Mucosa of descending colon (tissue), 3 donors: ENCODE measurements around the gene EPB41L4B. TPM values are rescaled to one million over a fixed set of nuclear protein-coding genes. Genes with fewer than 3 reads are reported as not detected.

Experiments
- ATAC-seq: fragments of 200-7000 bp; cut with Tn5 transposase; one replicate; pipeline ENCODE4 v1.9.1; 2020; ENCODE audit warnings: mild to moderate bottlenecking, moderate library complexity
- DNase-seq, 3 donors: peaks; one replicate each; pipeline ENCODE4 v3.0.0-alpha.2; 2020
- H3K36me3 ChIP-seq: fragments of 200-600 bp; one replicate; pipeline ENCODE4 v1.8.0; 2021; ENCODE audit warnings: low read depth, mild to moderate bottlenecking
- H3K4me1 ChIP-seq: fragments of 200-600 bp; one replicate; pipeline ENCODE4 v1.8.0; 2021; ENCODE audit warnings: low read depth, mild to moderate bottlenecking
- H3K4me3 ChIP-seq: fragments of 200-600 bp; one replicate; pipeline ENCODE4 v1.8.0; 2021; ENCODE audit warnings: mild to moderate bottlenecking
- H3K9me3 ChIP-seq: fragments of 200-600 bp; one replicate; pipeline ENCODE4 v1.8.0; 2021; ENCODE audit warnings: mild to moderate bottlenecking
- CTCF ChIP-seq: fragments of 200-600 bp; IDR thresholded peaks from one replicate; pipeline ENCODE4 v1.8.0; 2022; ENCODE audit warnings: antibody characterized with exemption, mild to moderate bottlenecking
- intact Hi-C, 2 donors: fragments of 100-400 bp; cut with DNase I in 1 of 2; cut with micrococcal nuclease in 1 of 2; formaldehyde crosslinking; loops; one replicate each; pipeline versions ENCODE4 v1.11.0 to v1.11.1; 2022; cut with DNase I, micrococcal nuclease
- total RNA-seq, 3 donors: library from RNA; stranded (reverse); fragmentation: NEBNext Ultra II Directional in 2 of 3; extraction: Animal tissue kit (Norgen Biotek cat#: 25700) in 2 of 3; gene quantifications; one replicate each; pipeline versions ENCODE4 v1.2.1 to v1.2.4, GENCODE V29; 2021 to 2023
- donor health status: DM: no; HTN: no; CAD: no; lungs with moderate emphysema.
- donor health status: DM: no; HTN: no; CAD: no.
- donor health status: DM: no; HTN: yes; CAD: no.

The EPB41L4B gene
- total RNA-seq, 3 donors from 2014 or later = 56.3 to 163 (median 122) TPM

- H3K9me3 ChIP-seq = no peaks in the 10 kb centered on the region
- no peak overlapping the region for H3K4me3 ChIP-seq
- intact Hi-C loops = loop anchor here in 1 of 2 donors (10.0 kb wide), 1 partner anchor 145 kb away; no protein-coding TSS in a partner anchor
- no peaks in the 10 kb centered on the region for H3K36me3 ChIP-seq
- no peak for DNase-seq
- no peak for TF ChIP-seq CTCF
- peak; percentile 31 for ATAC-seq
- H3K4me1 ChIP-seq = peaks cover 10% of the 10 kb centered on the region
These were observed 8.9 kb upstream of the EPB41L4B start for GRCh38 chr9:109329638-109330258.

- no peak overlapping the region for H3K4me3 ChIP-seq
These were observed 8.2 kb upstream of the EPB41L4B start for GRCh38 chr9:109328978-109329637.

DNA sequence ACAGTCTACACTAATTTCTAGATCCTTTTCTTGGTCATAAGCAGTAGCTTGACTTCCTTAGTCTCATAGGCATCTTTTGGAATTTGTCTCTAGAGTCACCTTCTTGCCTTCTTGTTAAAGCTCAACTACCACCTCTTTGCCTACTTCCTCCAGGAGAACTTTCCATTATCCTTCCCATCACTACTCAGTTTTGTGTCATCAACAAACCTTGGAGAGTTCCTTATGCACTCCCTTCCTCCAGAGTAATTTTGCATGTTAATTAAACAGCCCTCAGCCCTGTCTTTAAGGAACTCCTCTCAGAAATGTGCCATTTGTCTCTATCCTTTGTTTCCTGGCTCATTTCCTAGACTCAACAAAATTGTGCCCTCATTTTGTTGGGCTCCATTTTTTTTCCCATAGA, 4.2 kb upstream of the EPB41L4B start:
- Histone ChIP-seq H3K9me3 (no peaks in the 10 kb centered on the region), H3K4me3 (no peak overlapping the region), H3K4me1 (peaks cover 9% of the 10 kb centered on the region), H3K36me3 (no peaks in the 10 kb centered on the region)
- intact Hi-C loops = no loop called here
- no peak for TF ChIP-seq CTCF
- ATAC-seq (no peak), DNase-seq (no peak)

More at GRCh38 chr9:109328978-109329637, 8.2 kb upstream of the EPB41L4B start:
- ATAC-seq (peak; percentile 92), DNase-seq (peak; percentile 73 to 84 (median 80))
- intact Hi-C loops = no loop called here
- no peaks in the 10 kb centered on the region for H3K36me3 ChIP-seq
- TF ChIP-seq CTCF = no peak
- H3K9me3 ChIP-seq = no peaks in the 10 kb centered on the region
- peaks cover 10% of the 10 kb centered on the region for H3K4me1 ChIP-seq

GRCh38 chr9:109323771-109324170, 2.9 kb upstream of the EPB41L4B start:
- no peaks in the 10 kb centered on the region for H3K9me3 ChIP-seq
- ATAC-seq (no peak), DNase-seq (no peak)
- intact Hi-C loops = no loop called here
- H3K36me3 ChIP-seq = no peaks in the 10 kb centered on the region
- no peak overlapping the region for H3K4me3 ChIP-seq
- H3K4me1 ChIP-seq = peaks cover 4% of the 10 kb centered on the region
- no peak for TF ChIP-seq CTCF

DNA sequence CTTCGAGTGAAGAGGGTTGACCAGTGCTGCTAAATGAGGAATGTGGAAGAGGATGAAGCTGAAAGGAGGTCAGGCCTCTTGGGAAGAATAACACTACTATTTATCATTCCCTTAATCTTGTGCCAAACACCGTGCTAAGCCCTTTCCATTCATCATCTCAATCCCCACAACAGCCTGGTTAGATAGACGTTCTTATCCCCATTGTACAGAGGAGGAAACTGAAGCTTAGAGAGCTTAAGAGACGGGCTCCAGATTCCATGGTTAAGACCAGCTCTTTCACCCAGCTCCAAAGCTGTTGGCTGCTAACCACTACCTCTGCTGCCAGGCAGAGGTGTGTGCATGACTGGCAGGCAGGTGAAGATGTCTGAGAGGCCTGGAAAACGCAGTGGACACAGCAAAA, 868 bp upstream of the EPB41L4B start:
- H3K36me3 ChIP-seq = no peaks in the 10 kb centered on the region
- no peak for ATAC-seq
- TF ChIP-seq CTCF = no peak
- no peaks in the 10 kb centered on the region for H3K9me3 ChIP-seq
- intact Hi-C loops = no loop called here
- H3K4me1 ChIP-seq = peaks cover 15% of the 10 kb centered on the region
- DNase-seq = no peak
- H3K4me3 ChIP-seq = no peak overlapping the region
